ENCODE measurements around the gene SELENOP. TPM values are rescaled to one million over a fixed set of nuclear protein-coding genes. Genes with fewer than 3 reads are reported as not detected.

The SELENOP gene
- total and polyA plus RNA-seq, 2 donors (not counting 3 experiments of a cell fraction or from before 2014, with no cell fraction given): 0.22 to 1.5 TPM

GRCh38 chr5:42842921-42843641, 31.4 kb upstream of the SELENOP start:
- no peaks in the 10 kb centered on the region for H3K9me1 ChIP-seq (replicated peaks; ENCODE audit: control insufficient read depth, extremely low read depth, insufficient read depth, low read length)

More at GRCh38 chr5:42842921-42843641, 31.4 kb upstream of the SELENOP start:
- H3K4me1 ChIP-seq (ENCODE audit: control insufficient read depth, extremely low read depth, insufficient read depth, low read length): no peaks in the 10 kb centered on the region
- no peak overlapping the region for H2AFZ ChIP-seq (ENCODE audit: low read depth, low read length)
- DNase-seq (ENCODE audit: low read depth, low spot score): no peak
- ChIA-PET POLR2A (no interaction called here), CTCF (no interaction called here)
- H3K27me3 ChIP-seq (ENCODE audit: control insufficient read depth in 2 of 2, insufficient read depth in 2 of 2, low read length in 2 of 2): peaks cover 1 to 3% of the 10 kb centered on the region in 2 experiments
- intact Hi-C loops (cut with micrococcal nuclease): no loop called here
- H3K36me3 ChIP-seq (ENCODE audit: control insufficient read depth in 2 of 2, extremely low read depth in 1 of 2, insufficient read depth in 2 of 2, low read length in 2 of 2): no peaks in the 10 kb centered on the region
- no peaks in the 10 kb centered on the region for H4K20me1 ChIP-seq (replicated peaks; ENCODE audit: control insufficient read depth, extremely low read depth, insufficient read depth, low read length)
- no peak for TF ChIP-seq POLR2AphosphoS5 (IDR thresholded peaks at IDR 0.05; ENCODE audit: insufficient read depth, low read depth, low read length)
- TF ChIP-seq JUN (IDR thresholded peaks at IDR 0.05; ENCODE audit: borderline replicate concordance, insufficient read depth, insufficient read length, low read depth): no peak
- no peak for TF ChIP-seq GATA2 (IDR thresholded peaks at IDR 0.05; ENCODE audit: insufficient read depth, insufficient read length, low read depth, low read length)
- no peak for TF ChIP-seq EZH2 (IDR thresholded peaks at IDR 0.05; ENCODE audit: borderline replicate concordance, low read depth, low read length, severe bottlenecking)
- no peak for TF ChIP-seq CTCF (IDR thresholded peaks at IDR 0.05; ENCODE audit: extremely low read depth in 1 of 2, insufficient read depth in 1 of 2, low read depth in 1 of 2, low read length in 2 of 2)
- no peak for TF ChIP-seq FOS (IDR thresholded peaks at IDR 0.05; ENCODE audit: borderline replicate concordance, insufficient read depth, low read length)
- TF ChIP-seq, protein P1, sequence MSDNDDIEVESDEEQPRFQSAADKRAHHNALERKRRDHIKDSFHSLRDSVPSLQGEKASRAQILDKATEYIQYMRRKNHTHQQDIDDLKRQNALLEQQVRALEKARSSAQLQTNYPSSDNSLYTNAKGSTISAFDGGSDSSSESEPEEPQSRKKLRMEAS (IDR thresholded peaks at IDR 0.05; ENCODE audit: insufficient read depth, insufficient read length): no peak
- no peak for TF ChIP-seq MYC (IDR thresholded peaks at IDR 0.05; ENCODE audit: low read depth, low read length)
- TF ChIP-seq POLR2A (IDR thresholded peaks at IDR 0.05; ENCODE audit: low read depth, low read length): no peak
- H3K4me3 ChIP-seq (replicated peaks in 1 of 3; ENCODE audit: insufficient read depth in 1 of 3, low read depth in 1 of 3, low read length in 3 of 3): no peak overlapping the region
- H3K79me2 ChIP-seq (ENCODE audit: control insufficient read depth, insufficient read depth, low read length): no peaks in the 10 kb centered on the region
- H3K4me2 ChIP-seq (ENCODE audit: insufficient read depth, low read length): no peak overlapping the region
- H3K9ac ChIP-seq (replicated peaks; ENCODE audit: extremely low read depth, insufficient read depth, low read length): no peak overlapping the region
- no peaks in the 10 kb centered on the region for H3K9me3 ChIP-seq (replicated peaks; ENCODE audit: control insufficient read depth, insufficient read depth, low read length)
- dilution Hi-C loops (cut with MboI; ENCODE audit: extremely low pct_ligation_motif_present, low sequenced_read_pairs): no loop called here
- BruUV-seq (replicated peaks): no TSS peak
- FAIRE-seq: no peak
- no peak overlapping the region for H3K27ac ChIP-seq (ENCODE audit: insufficient read depth, low read depth, low read length)

Measured in endothelial cell of umbilical vein (primary cell).